ENCODE results near the gene RAB21.
A peak's percentile ranks its signal among the peaks of the same experiment; 100 is the strongest.

Gene RAB21

DNA sequence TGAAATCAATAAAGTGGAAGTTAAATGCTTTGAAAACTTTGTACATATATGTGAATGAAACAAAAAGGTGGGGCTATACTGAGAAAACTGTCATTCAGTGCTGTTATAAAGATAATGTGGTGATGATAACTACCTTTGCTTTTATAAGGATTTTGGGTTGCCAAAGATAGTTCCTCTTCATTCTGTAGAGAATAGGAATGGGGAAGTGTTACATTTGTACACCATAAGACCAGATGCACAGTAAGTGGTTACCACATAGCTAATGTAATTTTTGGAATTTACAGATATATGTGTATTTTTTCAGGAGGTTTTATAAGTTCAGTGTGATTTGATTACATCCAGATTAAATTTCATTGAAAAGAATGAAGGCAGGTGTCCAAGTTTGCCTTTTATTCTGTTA, 18.1 kb downstream of the RAB21 start:
- in situ Hi-C loops (cut with HindIII; ENCODE audit: low sequenced_read_pairs), result no loop called here
- TF ChIP-seq, protein P1, sequence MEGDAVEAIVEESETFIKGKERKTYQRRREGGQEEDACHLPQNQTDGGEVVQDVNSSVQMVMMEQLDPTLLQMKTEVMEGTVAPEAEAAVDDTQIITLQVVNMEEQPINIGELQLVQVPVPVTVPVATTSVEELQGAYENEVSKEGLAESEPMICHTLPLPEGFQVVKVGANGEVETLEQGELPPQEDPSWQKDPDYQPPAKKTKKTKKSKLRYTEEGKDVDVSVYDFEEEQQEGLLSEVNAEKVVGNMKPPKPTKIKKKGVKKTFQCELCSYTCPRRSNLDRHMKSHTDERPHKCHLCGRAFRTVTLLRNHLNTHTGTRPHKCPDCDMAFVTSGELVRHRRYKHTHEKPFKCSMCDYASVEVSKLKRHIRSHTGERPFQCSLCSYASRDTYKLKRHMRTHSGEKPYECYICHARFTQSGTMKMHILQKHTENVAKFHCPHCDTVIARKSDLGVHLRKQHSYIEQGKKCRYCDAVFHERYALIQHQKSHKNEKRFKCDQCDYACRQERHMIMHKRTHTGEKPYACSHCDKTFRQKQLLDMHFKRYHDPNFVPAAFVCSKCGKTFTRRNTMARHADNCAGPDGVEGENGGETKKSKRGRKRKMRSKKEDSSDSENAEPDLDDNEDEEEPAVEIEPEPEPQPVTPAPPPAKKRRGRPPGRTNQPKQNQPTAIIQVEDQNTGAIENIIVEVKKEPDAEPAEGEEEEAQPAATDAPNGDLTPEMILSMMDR (IDR thresholded peaks at IDR 0.05; ENCODE audit: low read depth, low read length, missing control alignments), result no peak
- no peak for DNase-seq (ENCODE audit: low read depth)
- H3K4me3 ChIP-seq (ENCODE audit: low read depth, low read length), result no peak overlapping the region

DNA sequence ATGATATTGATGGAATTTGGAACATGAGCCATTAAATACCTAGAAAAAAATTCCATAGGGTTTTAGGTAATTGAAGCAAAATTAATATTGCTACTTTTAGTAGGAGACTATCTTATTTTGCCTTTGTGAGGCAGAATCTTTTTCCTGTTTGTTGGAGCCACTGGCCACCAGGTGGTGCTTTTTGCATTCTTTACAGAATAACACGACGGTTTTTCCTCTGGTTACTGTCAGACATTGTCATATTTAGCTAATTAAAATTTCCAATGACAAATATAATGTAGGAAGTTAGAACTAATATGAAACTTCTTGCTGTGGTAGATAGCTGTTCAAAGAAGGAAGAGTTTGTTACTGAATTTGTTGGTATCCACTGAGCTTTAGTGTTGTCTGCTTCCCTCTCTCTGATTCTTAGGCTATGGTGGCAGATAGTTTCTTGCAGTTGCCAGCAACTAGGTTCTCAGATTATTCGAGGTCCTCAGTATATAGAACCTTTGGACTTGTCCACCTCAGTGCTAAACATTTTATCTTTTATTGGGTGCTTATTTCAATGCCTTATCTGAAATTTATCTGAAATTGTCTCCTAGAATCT, 25.7 kb downstream of the RAB21 start:
- in situ Hi-C loops (cut with HindIII; ENCODE audit: low sequenced_read_pairs), result no loop called here
- TF ChIP-seq, protein P1 (IDR thresholded peaks at IDR 0.05; ENCODE audit: low read depth, low read length, missing control alignments), result peak; percentile 74

DNA sequence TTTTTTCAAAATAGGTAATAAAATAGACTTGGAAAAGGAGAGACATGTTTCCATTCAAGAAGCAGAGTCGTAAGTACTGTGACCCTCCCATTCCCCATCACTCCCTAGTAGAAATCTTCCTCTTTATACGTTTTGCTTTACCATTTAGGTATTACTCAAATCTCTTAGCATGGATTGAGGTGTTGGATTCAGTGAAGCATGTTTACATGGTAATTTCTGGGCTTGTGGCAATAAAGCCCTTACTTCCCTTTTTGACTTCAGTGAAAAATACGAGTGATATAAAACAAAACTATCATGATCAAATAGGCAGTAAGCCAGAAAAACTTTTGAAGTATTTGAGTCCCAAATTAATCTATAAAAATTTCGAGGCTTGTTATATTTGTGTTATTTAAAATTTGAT, 27.4 kb downstream of the RAB21 start:
- in situ Hi-C loops (cut with HindIII; ENCODE audit: low sequenced_read_pairs), result no loop called here
- TF ChIP-seq, protein P1 (IDR thresholded peaks at IDR 0.05; ENCODE audit: low read depth, low read length, missing control alignments), result no peak
- no peak overlapping the region for H3K4me3 ChIP-seq (ENCODE audit: low read depth, low read length)
- no peak for DNase-seq (ENCODE audit: low read depth)

More for the DNA sequence above, 25.7 kb downstream of the RAB21 start:
- DNase-seq (ENCODE audit: low read depth), result peak; percentile 28
- no peak overlapping the region for H3K4me3 ChIP-seq (ENCODE audit: low read depth, low read length)

DNA sequence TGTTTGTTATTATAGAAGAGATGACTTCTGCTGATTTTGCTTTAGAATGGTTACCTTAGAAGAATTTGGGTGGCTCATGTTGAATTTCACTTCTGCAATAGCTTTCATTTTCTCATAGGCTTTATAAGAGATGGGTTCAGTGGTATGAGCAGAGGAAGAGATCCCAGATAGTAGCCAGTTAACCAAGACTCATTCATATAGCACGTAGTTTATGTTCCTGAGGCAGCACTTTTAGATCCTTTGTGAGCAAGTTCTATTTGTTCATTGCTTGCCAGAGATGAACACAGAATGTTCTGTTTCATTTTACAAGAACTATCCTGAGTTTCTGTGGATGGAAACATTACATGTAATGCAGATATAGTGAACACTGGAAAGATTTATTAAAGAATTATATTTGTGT, 32.2 kb downstream of the RAB21 start:
- in situ Hi-C loops (cut with HindIII; ENCODE audit: low sequenced_read_pairs), result no loop called here
- no peak overlapping the region for H3K4me3 ChIP-seq (ENCODE audit: low read depth, low read length)
- DNase-seq (ENCODE audit: low read depth), result no peak
- TF ChIP-seq, protein P1 (IDR thresholded peaks at IDR 0.05; ENCODE audit: low read depth, low read length, missing control alignments), result no peak

DNA sequence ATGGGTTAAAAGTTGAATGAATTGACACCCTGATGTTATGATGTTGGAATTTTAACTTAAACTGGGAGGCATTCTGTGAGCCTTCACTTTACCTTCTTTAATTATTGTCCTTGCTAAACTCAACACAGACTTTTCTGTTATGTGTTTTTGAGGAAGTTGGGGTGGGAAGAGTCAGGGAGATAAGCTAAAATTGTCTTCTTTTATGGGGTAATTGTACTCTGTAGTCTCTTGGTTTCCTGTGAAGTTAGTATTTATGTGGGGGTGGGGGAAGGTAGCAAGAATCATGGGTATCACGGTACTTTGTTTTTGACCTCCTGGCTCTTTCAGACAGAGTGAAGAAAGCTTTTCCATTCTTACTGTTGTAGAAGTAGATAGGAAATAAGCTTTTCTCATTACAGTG, 32.9 kb downstream of the RAB21 start:
- H3K4me3 ChIP-seq (ENCODE audit: low read depth, low read length), result no peak overlapping the region
- DNase-seq (ENCODE audit: low read depth), result no peak
- TF ChIP-seq, protein P1 (IDR thresholded peaks at IDR 0.05; ENCODE audit: low read depth, low read length, missing control alignments), result no peak
- in situ Hi-C loops (cut with HindIII; ENCODE audit: low sequenced_read_pairs), result no loop called here

DNA sequence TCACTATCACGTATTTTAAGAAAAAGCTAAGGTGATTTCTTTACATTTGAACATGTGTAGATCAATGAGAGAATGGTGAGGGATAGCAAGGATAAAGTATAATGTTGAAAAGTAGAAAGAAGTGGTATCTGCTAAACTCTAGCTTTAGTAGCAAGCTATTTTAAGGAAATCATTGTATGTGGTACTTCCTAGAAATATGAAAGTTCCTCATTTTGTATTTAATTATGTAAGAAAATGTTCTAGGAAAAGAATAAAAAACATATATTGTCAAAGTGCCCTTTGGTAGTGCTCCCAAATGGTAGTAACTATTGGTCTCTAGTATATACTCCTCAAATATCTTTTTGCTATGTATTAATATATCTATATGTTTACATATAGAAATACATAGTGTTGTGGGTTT, 35.7 kb downstream of the RAB21 start:
- no peak overlapping the region for H3K4me3 ChIP-seq (ENCODE audit: low read depth, low read length)
- TF ChIP-seq, protein P1 (IDR thresholded peaks at IDR 0.05; ENCODE audit: low read depth, low read length, missing control alignments), result no peak
- DNase-seq (ENCODE audit: low read depth), result no peak
- in situ Hi-C loops (cut with HindIII; ENCODE audit: low sequenced_read_pairs), result no loop called here
